PFSK-1 (cell line): ENCODE results near the gene NCLN.

Experiments
- FOXP2 ChIP-seq: optimal IDR thresholded peaks from 2 replicates; pipeline ENCODE3; 2011; ENCODE audit warnings: borderline replicate concordance, control low read depth, inconsistent platforms; ENCODE audit not compliant: insufficient read depth; ENCODE audit errors: extremely low read length, extremely low read depth
- POLR2AphosphoS5 ChIP-seq: IDR thresholded peaks from 2 replicates; pipeline ENCODE4 v1.6.1; 2012; ENCODE audit warnings: low read depth, mild to moderate bottlenecking, control low read depth, low read length, moderate library complexity
- REST ChIP-seq, 2 experiments: IDR thresholded peaks; 2 replicates each; pipeline versions ENCODE4 v1.6.1 to v1.8.0; 2011 to 2012; ENCODE audit warnings: low read depth in 2 of 2, low read length in 2 of 2, control low read depth in 1 of 2, inconsistent platforms in 1 of 2, mild to moderate bottlenecking in 1 of 2, moderate library complexity in 1 of 2; ENCODE audit not compliant: insufficient read depth in 1 of 2
- SIN3A ChIP-seq: IDR thresholded peaks from 2 replicates; pipeline ENCODE4 v1.6.1; 2012; ENCODE audit warnings: mild to moderate bottlenecking, low read length, moderate library complexity, borderline replicate concordance; ENCODE audit not compliant: insufficient read depth
- TAF1 ChIP-seq: IDR thresholded peaks from 2 replicates; pipeline ENCODE4 v1.6.1; 2012; ENCODE audit warnings: low read length, control low read depth, borderline replicate concordance; ENCODE audit not compliant: insufficient read depth

The NCLN gene

GRCh38 chr19:3193256-3194105 lies 7.8 kb downstream of the NCLN start:
- no peak for TF ChIP-seq FOXP2
- no peak for TF ChIP-seq TAF1
- TF ChIP-seq REST (IDR thresholded peaks at IDR 0.05; ENCODE audit: insufficient read depth in 1 of 2, low read depth in 2 of 2, low read length in 2 of 2), result no peak
- no peak for TF ChIP-seq POLR2AphosphoS5
- no peak for TF ChIP-seq SIN3A

- TF ChIP-seq POLR2AphosphoS5 (no peak), TAF1 (no peak), SIN3A (no peak), FOXP2 (no peak), REST (IDR thresholded peaks at IDR 0.05; ENCODE audit: insufficient read depth in 1 of 2, low read depth in 2 of 2, low read length in 2 of 2) (no peak)
Observed at GRCh38 chr19:3194106-3195087, 8.7 kb downstream of the NCLN start.

- no peak for TF ChIP-seq REST (IDR thresholded peaks at IDR 0.05; ENCODE audit: insufficient read depth in 1 of 2, low read depth in 2 of 2, low read length in 2 of 2)
- no peak for TF ChIP-seq FOXP2
- TF ChIP-seq TAF1, result no peak
- no peak for TF ChIP-seq POLR2AphosphoS5
- no peak for TF ChIP-seq SIN3A
Observed at GRCh38 chr19:3196064-3196932, 10.6 kb downstream of the NCLN start.

GRCh38 chr19:3196933-3197205 lies 11.1 kb downstream of the NCLN start:
- TF ChIP-seq TAF1 (no peak), REST (IDR thresholded peaks at IDR 0.05; ENCODE audit: insufficient read depth in 1 of 2, low read depth in 2 of 2, low read length in 2 of 2) (no peak), POLR2AphosphoS5 (no peak)
